OCI-LY7 (cell line): Measurements from ENCODE around the gene ADGRL4. TPM values are rescaled to one million over a fixed set of nuclear protein-coding genes. Genes with fewer than 3 reads are reported as not detected.

Source experiments
- BruUV-seq: library from RNA; stranded (reverse); fragments of 400-500 nt; replicated peaks from 2 replicates; lab custom pipeline; 2021; lab: Mats Ljungman, UMichigan
- CTCF ChIA-PET: fragments of 300-600 bp; sonication (Branson Sonifier 250); formaldehyde crosslinking; loops from one replicate; lab custom pipeline; 2022; ENCODE audit warnings: antibody characterized with exemption; ENCODE audit not compliant: unreplicated experiment; lab: Charles Lee
- POLR2A ChIA-PET: fragments of 300-600 bp; sonication (Branson Sonifier 250); formaldehyde crosslinking; loops from one replicate; lab custom pipeline; 2022; ENCODE audit warnings: antibody characterized with exemption; lab: Charles Lee
- DNase-seq: peaks from one replicate; pipeline ENCODE4 v3.0.0-alpha.2; 2015; ENCODE audit warnings: low spot score
- H2AFZ ChIP-seq: fragments of 200-600 bp; sonication (generic), shearing (Covaris generic); 2 replicates; pipeline ENCODE4 v1.6.1; 2014; ENCODE audit warnings: mild to moderate bottlenecking, antibody characterized with exemption, low read length, moderate library complexity
- H3K27ac ChIP-seq: fragments of 200-600 bp; sonication (generic); 2 replicates; pipeline ENCODE4 v1.5.1; 2014; ENCODE audit warnings: mixed run types, low read depth, mild to moderate bottlenecking, moderate library complexity, low read length, inconsistent platforms; ENCODE audit not compliant: poor library complexity, severe bottlenecking
- H3K36me3 ChIP-seq: fragments of 200-600 bp; sonication (generic); 2 replicates; pipeline ENCODE4 v1.6.1; 2014; ENCODE audit warnings: mild to moderate bottlenecking, antibody characterized with exemption, low read length, moderate library complexity, mixed read lengths; ENCODE audit not compliant: insufficient read depth
- H3K4me1 ChIP-seq: fragments of 200-600 bp; sonication (generic); 2 replicates; pipeline ENCODE4 v1.5.1; 2014; ENCODE audit warnings: mild to moderate bottlenecking, low read length; ENCODE audit not compliant: insufficient read depth, poor library complexity, severe bottlenecking
- H3K4me2 ChIP-seq: fragments of 200-600 bp; sonication (generic); 2 replicates; pipeline ENCODE4 v1.6.1; 2014; ENCODE audit warnings: mild to moderate bottlenecking, low read length
- H3K4me3 ChIP-seq: fragments of 200-600 bp; sonication (generic); 2 replicates; pipeline ENCODE4 v1.5.1; 2014; ENCODE audit warnings: mild to moderate bottlenecking, low read depth, low read length; ENCODE audit not compliant: poor library complexity, severe bottlenecking
- H3K79me2 ChIP-seq: fragments of 200-600 bp; sonication (generic); 2 replicates; pipeline ENCODE4 v1.6.1; 2016; ENCODE audit warnings: low read depth, mild to moderate bottlenecking, low read length, moderate library complexity, mixed read lengths; ENCODE audit not compliant: insufficient read depth
- H3K9me2 ChIP-seq: fragments of 200-600 bp; sonication (generic); 2 replicates; pipeline ENCODE4 v1.6.1; 2016; ENCODE audit warnings: mild to moderate bottlenecking, low read length, mixed read lengths; ENCODE audit not compliant: insufficient read depth
- H3K9me3 ChIP-seq: fragments of 200-600 bp; sonication (generic); 2 replicates; pipeline ENCODE4 v1.6.1; 2014; ENCODE audit warnings: mild to moderate bottlenecking, mixed run types, low read length, mixed read lengths
- H4K20me1 ChIP-seq: fragments of 200-600 bp; sonication (generic); 2 replicates; pipeline ENCODE4 v1.6.1; 2014; ENCODE audit warnings: mild to moderate bottlenecking, antibody characterized with exemption, low read length, moderate library complexity, mixed read lengths; ENCODE audit not compliant: insufficient read depth
- CTCF ChIP-seq: fragments of 200-600 bp; sonication (generic); conservative IDR thresholded peaks from 2 replicates; pipeline ENCODE4 v1.5.1; 2014; ENCODE audit warnings: mild to moderate bottlenecking, antibody characterized with exemption, low read length, moderate library complexity, mixed read lengths
- EZH2phosphoT487 ChIP-seq: fragments of 200-600 bp; sonication (generic); IDR thresholded peaks from 2 replicates; pipeline ENCODE4 v1.6.1; 2018; ENCODE audit warnings: low read depth, borderline replicate concordance, mild to moderate bottlenecking, mixed run types, antibody characterized with exemption, low read length, moderate library complexity, mixed read lengths
- intact Hi-C: fragments of 100-400 bp; cut with micrococcal nuclease; formaldehyde crosslinking; loops from one replicate; pipeline ENCODE4 v1.10.0; 2022; ENCODE audit not compliant: unreplicated experiment
- total RNA-seq, 2 experiments: library from RNA; depleted of rRNA in 1 of 2; stranded (reverse); fragments of >200 nt in 1 of 2; shearing (Covaris generic) in 1 of 2; gene quantifications; 2 replicates each; pipeline ENCODE4 v1.2.3, GENCODE V29; 2014 to 2022

Gene ADGRL4
- total RNA-seq, 2 experiments from 2014 or later: not detected

- no peaks in the 10 kb centered on the region for H3K36me3 ChIP-seq
- no peaks in the 10 kb centered on the region for H3K4me1 ChIP-seq
- DNase-seq: no peak
- H3K9me2 ChIP-seq: no peaks in the 10 kb centered on the region
- H3K27ac ChIP-seq: no peak overlapping the region
- intact Hi-C loops: no loop called here
- no peaks in the 10 kb centered on the region for H3K79me2 ChIP-seq
- no peaks in the 10 kb centered on the region for H4K20me1 ChIP-seq
- TF ChIP-seq EZH2phosphoT487 (no peak), CTCF (no peak)
- H3K9me3 ChIP-seq: no peaks in the 10 kb centered on the region
- H3K4me2 ChIP-seq: no peak overlapping the region
- H3K4me3 ChIP-seq: no peak overlapping the region
- CTCF ChIA-PET: no interaction called here
- POLR2A ChIA-PET: no interaction called here
- no TSS peak for BruUV-seq
- H2AFZ ChIP-seq: no peak overlapping the region
Measured at GRCh38 chr1:78958711-78959110, 47.8 kb downstream of the ADGRL4 start.

- no peak overlapping the region for H3K27ac ChIP-seq
- no TSS peak for BruUV-seq
- H3K9me3 ChIP-seq: no peaks in the 10 kb centered on the region
- H3K4me3 ChIP-seq: no peak overlapping the region
- H3K4me1 ChIP-seq: no peaks in the 10 kb centered on the region
- no peak overlapping the region for H3K4me2 ChIP-seq
- no peaks in the 10 kb centered on the region for H4K20me1 ChIP-seq
- no peaks in the 10 kb centered on the region for H3K36me3 ChIP-seq
- H3K9me2 ChIP-seq: no peaks in the 10 kb centered on the region
- no peaks in the 10 kb centered on the region for H3K79me2 ChIP-seq
- ChIA-PET POLR2A (no interaction called here), CTCF (no interaction called here)
- intact Hi-C loops: no loop called here
- TF ChIP-seq CTCF (no peak), EZH2phosphoT487 (no peak)
- no peak overlapping the region for H2AFZ ChIP-seq
- no peak for DNase-seq
Measured at GRCh38 chr1:78950826-78951225, 55.7 kb downstream of the ADGRL4 start.

- H3K36me3 ChIP-seq: no peaks in the 10 kb centered on the region
- H3K4me1 ChIP-seq: no peaks in the 10 kb centered on the region
- CTCF ChIA-PET: no interaction called here
- no peak for DNase-seq
- no TSS peak for BruUV-seq
- H3K79me2 ChIP-seq: no peaks in the 10 kb centered on the region
- no peaks in the 10 kb centered on the region for H3K9me2 ChIP-seq
- H3K9me3 ChIP-seq: no peaks in the 10 kb centered on the region
- no peaks in the 10 kb centered on the region for H4K20me1 ChIP-seq
- intact Hi-C loops: no loop called here
- TF ChIP-seq EZH2phosphoT487 (no peak), CTCF (no peak)
- no peak overlapping the region for H3K4me3 ChIP-seq
- no peak overlapping the region for H3K27ac ChIP-seq
- H2AFZ ChIP-seq: no peak overlapping the region
- POLR2A ChIA-PET: no interaction called here
- H3K4me2 ChIP-seq: no peak overlapping the region
Measured at GRCh38 chr1:78949227-78949626, 57.3 kb downstream of the ADGRL4 start.
